Upper lobe of right lung (tissue), 1 donor: ENCODE data around the gene FAM24B. TPM values are rescaled to one million over a fixed set of nuclear protein-coding genes. Genes with fewer than 3 reads are reported as not detected.
"Not testable (repeated sequence)": the region's sequence is repeated elsewhere in the genome, so short reads cannot be mapped to it uniquely, and the experiment has no call there.

Experiments used
- ATAC-seq: fragments of 200-7000 bp; cut with Tn5 transposase; one replicate; pipeline ENCODE4 v1.9.1; 2020; ENCODE audit warnings: mild to moderate bottlenecking, moderate library complexity
- DNase-seq: peaks from one replicate; pipeline ENCODE4 v3.0.0-alpha.2; 2020
- H3K27ac ChIP-seq: fragments of 200-600 bp; one replicate; pipeline ENCODE4 v1.8.0; 2022
- H3K27me3 ChIP-seq: fragments of 200-600 bp; one replicate; pipeline ENCODE4 v1.8.0; 2022; ENCODE audit warnings: mild to moderate bottlenecking
- H3K36me3 ChIP-seq: fragments of 200-600 bp; one replicate; pipeline ENCODE4 v1.8.0; 2022
- H3K4me1 ChIP-seq: fragments of 200-600 bp; one replicate; pipeline ENCODE4 v1.8.0; 2022
- H3K4me3 ChIP-seq: fragments of 200-600 bp; one replicate; pipeline ENCODE4 v1.8.0; 2022; ENCODE audit warnings: mild to moderate bottlenecking
- H3K9me3 ChIP-seq: fragments of 200-600 bp; one replicate; pipeline ENCODE4 v1.8.0; 2022
- CTCF ChIP-seq: fragments of 200-600 bp; IDR thresholded peaks from one replicate; pipeline ENCODE4 v1.8.0; 2022; ENCODE audit warnings: antibody characterized with exemption
- intact Hi-C: fragments of 100-400 bp; cut with DNase I; formaldehyde crosslinking; loops from one replicate; pipeline ENCODE4 v1.11.0; 2022
- total RNA-seq: library from RNA; stranded (reverse); fragmentation: NEBNext Ultra II Directional; extraction: Animal tissue kit (Norgen Biotek cat#: 25700); gene quantifications from one replicate; pipeline ENCODE4 v1.2.1, GENCODE V29; 2021
- donor health status: DM: no; HTN: yes; CAD: no; lungs with severe emphysema.

Gene FAM24B
- total RNA-seq, 1 donor from 2014 or later, result 3.6 TPM

DNA sequence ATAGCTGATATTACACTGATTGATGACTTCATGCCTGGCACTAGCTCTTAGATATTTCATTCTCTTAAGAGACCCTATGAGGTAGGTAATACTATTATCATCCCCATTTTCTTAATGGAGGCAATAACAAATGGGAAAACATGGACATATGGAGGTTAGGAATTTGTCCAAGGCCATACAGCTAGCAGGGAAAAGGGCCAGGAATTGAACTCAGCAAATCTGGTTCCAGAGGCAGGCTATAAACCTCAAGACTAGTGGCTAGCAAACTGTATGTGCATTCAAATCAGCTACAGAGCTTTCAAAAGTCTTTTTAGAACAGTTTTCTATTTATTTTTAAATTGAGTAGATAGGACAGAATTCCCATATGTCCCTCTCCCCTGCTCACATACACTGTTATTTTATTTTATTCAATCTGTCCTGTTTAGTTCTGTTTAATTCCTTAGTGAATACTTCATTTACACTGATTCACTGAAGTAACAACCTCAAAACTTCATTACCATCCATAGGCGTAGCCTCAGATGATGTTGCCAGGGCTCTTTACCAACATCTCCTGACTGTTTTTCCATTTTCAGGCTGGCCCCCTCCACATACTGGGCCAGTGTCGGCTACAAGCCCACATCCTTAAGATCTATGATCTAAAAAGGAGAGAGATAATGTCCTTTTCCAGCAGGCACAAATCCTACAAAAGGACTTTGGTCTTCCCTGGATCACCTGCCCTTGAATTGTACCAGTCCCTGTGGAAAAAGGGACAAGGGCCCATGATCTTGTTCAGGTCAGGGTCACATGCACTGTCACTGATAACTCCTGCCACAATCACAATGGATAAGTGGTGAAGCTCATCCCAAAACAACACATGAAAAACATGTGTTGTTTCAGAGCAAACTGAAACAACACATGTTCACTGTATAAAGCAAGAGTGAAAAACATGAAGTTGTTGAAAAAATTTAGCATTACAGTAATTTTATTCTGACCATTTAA lies 15.9 kb downstream of the FAM24B start:
- no peak for TF ChIP-seq CTCF
- Histone ChIP-seq H3K9me3 (no peaks in the 10 kb centered on the region), H3K27me3 (no peaks in the 10 kb centered on the region), H3K36me3 (no peaks in the 10 kb centered on the region), H3K4me1 (no peaks in the 10 kb centered on the region), H3K27ac (no peak overlapping the region), H3K4me3 (no peak overlapping the region)
- DNase-seq (no peak), ATAC-seq (no peak)
- intact Hi-C loops, result no loop called here

GRCh38 chr10:122861711-122862161 lies 17.6 kb downstream of the FAM24B start:
- no peaks in the 10 kb centered on the region for H3K27me3 ChIP-seq
- H3K4me3 ChIP-seq, result no peak overlapping the region
- H3K27ac ChIP-seq, result no peak overlapping the region
- no peak for ATAC-seq
- H3K36me3 ChIP-seq, result no peaks in the 10 kb centered on the region
- no peaks in the 10 kb centered on the region for H3K4me1 ChIP-seq
- no peak for DNase-seq
- no peaks in the 10 kb centered on the region for H3K9me3 ChIP-seq
- no peak for TF ChIP-seq CTCF
- intact Hi-C loops, result no loop called here

DNA sequence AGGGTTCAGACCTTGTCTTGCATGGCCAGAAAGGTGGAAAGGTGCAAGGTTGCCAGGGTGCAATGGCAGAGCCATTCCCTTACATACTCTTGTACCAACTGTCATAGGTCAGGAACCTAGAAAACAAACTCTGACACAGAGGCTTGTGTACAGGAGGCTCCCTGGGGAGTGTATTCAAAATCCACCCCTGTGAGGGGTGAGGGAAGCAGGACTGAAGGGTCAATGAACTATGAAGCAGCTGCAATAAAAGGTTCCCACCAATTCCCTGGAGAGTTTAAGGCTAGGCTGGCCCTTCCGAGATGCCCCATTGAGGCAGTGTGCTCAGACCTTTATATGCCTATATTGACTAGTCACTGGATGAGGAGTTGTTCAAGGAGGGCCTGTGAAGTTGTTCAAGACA lies 19.9 kb downstream of the FAM24B start:
- H3K4me3 ChIP-seq, result no peak overlapping the region
- H3K36me3 ChIP-seq, result no peaks in the 10 kb centered on the region
- H3K9me3 ChIP-seq, result no peaks in the 10 kb centered on the region
- no peak overlapping the region for H3K27ac ChIP-seq
- DNase-seq (no peak), ATAC-seq (no peak)
- no peak for TF ChIP-seq CTCF
- no peaks in the 10 kb centered on the region for H3K4me1 ChIP-seq
- no peaks in the 10 kb centered on the region for H3K27me3 ChIP-seq
- intact Hi-C loops, result no loop called here

GRCh38 chr10:122858042-122858441 lies 21.3 kb downstream of the FAM24B start:
- ATAC-seq, H3K27me3 ChIP-seq, H3K9me3 ChIP-seq, H3K27ac ChIP-seq, H3K4me3 ChIP-seq, H3K36me3 ChIP-seq, H3K4me1 ChIP-seq, DNase-seq, intact Hi-C loops: not testable (repeated sequence)

GRCh38 chr10:122856902-122857301 lies 22.5 kb downstream of the FAM24B start:
- DNase-seq (no peak), ATAC-seq (peak; percentile 43)
- intact Hi-C loops, result no loop called here
- H3K4me3 ChIP-seq, result no peak overlapping the region
- no peak overlapping the region for H3K27ac ChIP-seq
- no peaks in the 10 kb centered on the region for H3K27me3 ChIP-seq
- H3K4me1 ChIP-seq, result no peaks in the 10 kb centered on the region
- no peaks in the 10 kb centered on the region for H3K36me3 ChIP-seq
- H3K9me3 ChIP-seq, result no peaks in the 10 kb centered on the region
- no peak for TF ChIP-seq CTCF

GRCh38 chr10:122855745-122856144 lies 23.6 kb downstream of the FAM24B start:
- no peak overlapping the region for H3K27ac ChIP-seq
- no peaks in the 10 kb centered on the region for H3K4me1 ChIP-seq
- TF ChIP-seq CTCF, result no peak
- no peak for DNase-seq
- no peak overlapping the region for H3K4me3 ChIP-seq
- intact Hi-C loops, result no loop called here
- ATAC-seq, result no peak
- H3K36me3 ChIP-seq, result no peaks in the 10 kb centered on the region
- no peaks in the 10 kb centered on the region for H3K9me3 ChIP-seq
- H3K27me3 ChIP-seq, result no peaks in the 10 kb centered on the region
